Activated CD4-positive, alpha-beta T cell treated with anti-CD3 and anti-CD28 coated beads, Interleukin-2, Interleukin-6, amounts not matched to agents 100 ng/mL and 50 ng/mL, durations not matched to agents 16 hours and 8 hours (primary cell): ENCODE data around the gene GRIK2.

Experiments
- DNase-seq: peaks from one replicate; pipeline ENCODE4 v3.0.0-alpha.2; 2020

The GRIK2 gene

DNA sequence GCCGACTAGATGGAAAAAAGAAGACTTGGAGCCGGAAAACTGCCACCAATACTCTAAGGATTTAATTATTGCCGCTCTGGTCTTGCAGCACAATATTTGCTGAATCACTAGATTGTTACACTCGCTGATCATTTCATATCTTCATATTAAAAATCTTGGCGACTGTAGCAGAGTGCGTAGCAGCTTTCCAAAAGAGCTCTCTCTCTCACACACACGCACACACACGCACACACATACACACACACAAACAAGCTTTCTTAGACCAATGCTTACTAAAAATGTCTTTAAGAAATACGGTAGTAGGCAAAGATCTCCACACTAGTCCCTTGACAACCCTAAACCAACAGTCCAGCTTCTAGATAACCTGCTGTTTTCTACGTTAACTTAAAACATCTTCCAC is 7.7 kb downstream of the GRIK2 start:
- DNase-seq = no peak

DNA sequence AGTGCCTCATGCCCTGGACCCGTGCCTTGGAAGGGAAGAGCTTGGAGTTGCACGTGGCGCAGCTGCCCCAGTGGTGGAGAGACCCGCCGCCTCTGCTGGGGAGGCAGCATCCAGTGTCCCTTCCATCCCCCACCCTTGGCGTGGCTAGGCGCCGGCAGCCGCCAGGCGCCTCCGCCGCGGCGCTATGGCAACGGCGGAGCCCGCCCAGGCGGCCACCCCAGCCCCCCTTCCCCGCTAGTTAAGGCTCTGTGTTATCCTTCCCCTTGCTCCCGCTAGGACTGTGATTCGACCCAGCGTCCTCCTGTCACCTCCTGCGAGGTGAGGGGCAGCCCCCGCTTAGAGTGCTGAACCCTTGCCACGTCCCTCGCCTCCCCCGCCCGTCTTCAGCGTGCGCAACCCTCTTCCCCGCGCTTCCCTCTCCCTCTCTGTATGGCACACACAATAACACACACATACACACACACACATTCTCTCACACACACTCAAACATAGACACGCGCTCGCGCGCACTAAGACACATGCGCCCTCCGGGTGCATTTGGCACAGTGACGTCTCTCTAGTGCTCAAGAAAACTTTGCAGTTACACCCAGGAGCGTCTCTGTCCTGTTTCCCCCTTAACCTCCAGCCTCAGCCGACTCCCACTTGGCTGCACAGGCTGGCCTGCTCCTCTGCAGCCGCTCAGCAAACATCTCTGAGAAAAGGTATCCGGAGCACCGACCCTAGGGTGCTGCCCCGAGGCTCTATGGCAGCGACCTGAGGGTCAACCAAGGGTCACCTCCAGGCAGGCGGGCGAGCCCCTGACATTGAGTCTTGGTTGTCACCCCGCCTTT is 8.5 kb downstream of the GRIK2 start:
- no peak for DNase-seq

- DNase-seq = no peak
Observed at GRCh38 chr6:101402622-101403031, 9.1 kb downstream of the GRIK2 start.

- no peak for DNase-seq
Observed at GRCh38 chr6:101403216-101403945, 9.9 kb downstream of the GRIK2 start.

GRCh38 chr6:101404775-101405174 is 11.3 kb downstream of the GRIK2 start:
- no peak for DNase-seq

- DNase-seq = no peak
Observed at GRCh38 chr6:101413773-101414172, 20.3 kb downstream of the GRIK2 start.

- no peak for DNase-seq
Observed at GRCh38 chr6:101417900-101418299, 24.4 kb downstream of the GRIK2 start.

- DNase-seq = no peak
Observed at GRCh38 chr6:101422251-101422650, 28.7 kb downstream of the GRIK2 start.

- DNase-seq = no peak
Observed at GRCh38 chr6:101422811-101423210, 29.3 kb downstream of the GRIK2 start.

- DNase-seq = no peak
Observed at GRCh38 chr6:101429270-101429669, 35.8 kb downstream of the GRIK2 start.

GRCh38 chr6:101429845-101430244 is 36.3 kb downstream of the GRIK2 start:
- DNase-seq = no peak

DNA sequence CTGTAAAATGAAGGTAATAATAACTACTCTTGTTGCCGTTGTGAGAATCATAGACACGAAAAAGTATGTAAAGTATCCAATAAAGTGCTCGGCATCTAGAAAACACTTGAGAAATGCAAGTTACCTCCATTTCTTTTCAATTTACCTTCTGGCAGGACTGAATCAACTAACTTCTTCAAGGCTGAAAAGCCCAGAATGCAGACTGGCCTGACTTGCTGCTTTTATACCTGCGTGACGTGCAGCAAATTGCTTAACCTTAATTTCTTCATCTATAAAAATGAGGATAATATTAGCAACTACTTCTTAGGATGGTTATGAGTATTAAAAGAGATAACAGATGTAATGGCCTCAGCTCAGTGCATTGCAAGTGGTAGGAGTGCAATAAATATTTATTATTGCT is 39.6 kb downstream of the GRIK2 start:
- DNase-seq = no peak

DNA sequence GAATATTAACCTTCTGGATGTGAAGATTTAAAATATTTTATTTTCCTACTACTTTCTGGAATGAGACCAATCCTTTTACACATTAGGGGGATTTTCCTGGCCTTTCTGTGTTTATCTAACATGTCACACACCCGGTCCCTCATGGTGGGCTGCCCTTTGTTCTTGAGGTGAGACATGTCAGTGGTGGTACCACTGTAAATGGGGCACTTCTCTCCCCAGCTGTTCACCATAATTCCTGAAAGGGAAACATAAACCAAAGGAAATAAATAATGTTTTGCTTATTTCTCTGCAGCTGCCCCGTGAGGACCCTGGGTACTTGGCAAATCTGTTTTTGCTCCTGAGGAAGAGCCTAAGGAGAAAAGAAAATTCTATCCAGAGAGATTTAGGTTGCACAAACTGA is 41.1 kb downstream of the GRIK2 start:
- no peak for DNase-seq

GRCh38 chr6:101435038-101435437 is 41.5 kb downstream of the GRIK2 start:
- DNase-seq = no peak

DNA sequence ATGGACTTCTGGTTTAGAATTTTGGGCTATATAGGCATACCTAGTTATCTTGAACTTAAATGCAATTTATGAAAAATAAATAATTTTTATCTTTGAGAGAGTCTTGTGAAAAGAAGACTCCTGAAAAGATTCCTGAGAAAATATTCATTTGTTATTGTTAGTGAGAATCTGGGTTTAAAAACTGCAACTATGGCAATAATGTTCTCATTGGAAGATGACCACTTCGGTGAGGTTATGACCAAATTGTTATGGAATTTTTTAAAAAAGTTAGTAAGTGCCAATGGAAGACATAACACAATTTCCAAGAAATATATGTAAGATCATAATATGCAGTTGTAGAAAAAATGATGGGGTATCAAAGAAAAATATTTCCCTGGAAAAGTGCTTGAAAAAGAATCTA is 46.3 kb downstream of the GRIK2 start:
- no peak for DNase-seq

GRCh38 chr6:101443315-101443714 is 49.8 kb downstream of the GRIK2 start:
- no peak for DNase-seq

- DNase-seq = no peak
Observed at GRCh38 chr6:101444717-101445116, 51.2 kb downstream of the GRIK2 start.

DNA sequence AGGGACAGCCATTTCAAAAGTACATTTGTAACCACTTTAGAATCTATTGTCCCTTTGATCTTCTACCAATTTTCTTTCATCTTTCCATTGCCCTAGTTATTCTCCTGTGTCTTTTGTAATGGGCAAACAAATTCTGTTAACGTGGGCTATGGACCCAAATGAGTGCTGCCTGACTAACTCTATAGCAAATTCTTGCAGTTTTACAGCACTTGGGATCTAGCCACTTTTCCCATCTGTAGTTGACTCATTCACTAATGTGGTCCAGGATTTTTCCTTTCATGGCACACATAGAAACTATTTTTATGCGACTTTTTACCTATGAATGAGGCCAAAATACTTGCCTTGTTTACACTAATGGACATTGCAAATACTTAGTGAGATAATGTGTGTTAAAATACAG is 52.0 kb downstream of the GRIK2 start:
- no peak for DNase-seq

- DNase-seq = no peak
Observed at GRCh38 chr6:101450901-101451300, 57.4 kb downstream of the GRIK2 start.

DNA sequence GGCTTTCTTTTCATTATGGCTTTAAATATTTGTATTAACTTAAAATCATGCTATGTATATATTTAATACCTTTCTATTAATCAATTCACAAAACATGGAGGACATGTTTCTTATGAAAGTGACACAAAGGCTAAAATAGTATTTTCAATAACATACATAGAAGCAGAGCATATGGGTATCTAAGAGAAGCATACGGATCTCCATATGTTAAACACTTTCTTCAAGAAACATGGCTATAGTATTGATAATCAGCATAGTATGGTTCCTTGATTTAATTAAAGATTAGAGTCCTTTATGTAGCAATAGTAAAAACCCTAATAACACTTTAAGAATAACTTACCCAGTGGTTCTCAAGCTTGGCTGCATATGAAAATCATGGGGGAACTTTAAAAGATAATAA is 58.5 kb downstream of the GRIK2 start:
- no peak for DNase-seq

DNA sequence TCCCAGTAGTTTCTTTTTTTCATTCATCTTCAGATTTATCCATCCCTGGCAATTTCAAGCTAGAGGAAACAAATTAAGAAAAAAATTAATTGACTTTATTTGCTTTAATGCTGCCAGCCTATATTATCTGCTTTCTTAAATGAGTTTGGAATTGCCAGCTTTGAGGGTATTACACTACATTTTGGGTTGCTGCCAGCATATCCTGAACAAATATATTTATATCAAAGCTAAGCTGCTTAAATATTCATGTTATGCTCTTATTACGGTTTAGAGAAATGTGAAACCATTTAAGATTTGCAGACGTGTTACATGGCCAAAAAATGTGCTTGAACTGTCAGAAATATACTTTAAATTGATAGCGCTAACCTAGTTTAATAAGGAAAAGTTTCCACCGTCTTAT is 59.7 kb downstream of the GRIK2 start:
- no peak for DNase-seq

- DNase-seq = no peak
Observed at GRCh38 chr6:101454106-101454676, 60.7 kb downstream of the GRIK2 start.

DNA sequence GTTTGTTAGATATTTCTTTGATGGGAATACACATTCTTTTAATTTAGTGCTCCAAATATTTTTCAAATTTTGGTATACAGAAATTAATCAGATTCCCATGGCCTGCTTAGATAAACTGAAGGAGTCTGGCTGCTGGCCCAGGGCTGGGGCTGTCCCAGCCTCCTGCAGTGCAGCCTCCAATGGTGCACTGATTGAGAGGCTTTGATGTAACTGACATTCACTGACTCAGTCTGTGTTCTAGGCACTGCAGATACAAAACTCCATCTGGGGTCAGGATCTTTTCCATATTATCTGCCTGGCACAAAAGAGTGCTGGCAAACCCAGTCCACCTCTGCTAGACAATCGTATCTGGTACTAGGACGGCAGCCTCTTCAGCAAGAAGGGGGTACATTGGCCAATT is 64.8 kb downstream of the GRIK2 start:
- no peak for DNase-seq

GRCh38 chr6:101458826-101459225 is 65.3 kb downstream of the GRIK2 start:
- no peak for DNase-seq
